Sigmoid colon (tissue), 3 donors: Measurements from ENCODE around the gene ZNF253.
"Not testable (repeated sequence)": the region's sequence is repeated elsewhere in the genome, so short reads cannot be mapped to it uniquely, and the experiment has no call there.

Experiments used
- CTCF ChIP-seq, 4 experiments: fragments of 450-650 bp in 3 of 4; fragments of 200-600 bp in 1 of 4; IDR thresholded peaks; one replicate each; pipeline ENCODE4 v1.5.1; 2016 to 2019; ENCODE audit warnings: antibody characterized with exemption in 4 of 4, mild to moderate bottlenecking in 3 of 4, moderate library complexity in 2 of 4
- POLR2A ChIP-seq, 2 donors: fragments of 450-650 bp; IDR thresholded peaks; one replicate each; pipeline ENCODE4 v1.6.1; 2016; ENCODE audit warnings: antibody characterized with exemption in 2 of 2, mild to moderate bottlenecking in 2 of 2, moderate library complexity in 2 of 2

GRCh38 chr19:19930417-19930816, 64.7 kb downstream of the ZNF253 start:
- TF ChIP-seq POLR2A (IDR thresholded peaks at IDR 0.05), result not testable (repeated sequence)
- TF ChIP-seq CTCF (IDR thresholded peaks at IDR 0.05), result peak in 3 of 4 experiments; percentile 20 to 62 (median 51)
